ENCODE measurements around the gene HEXIM1. TPM values are rescaled to one million over a fixed set of nuclear protein-coding genes. Genes with fewer than 3 reads are reported as not detected.

Gene HEXIM1
- total and polyA plus RNA-seq, 2 experiments from 2014 or later = 17.9 to 34.8 TPM

GRCh38 chr17:45150911-45151809, 2.9 kb downstream of the HEXIM1 start:
- DNase-seq (ENCODE audit: low read depth in 1 of 2, low spot score in 1 of 2) = no peak
- peaks cover 13% of the 10 kb centered on the region for H3K4me1 ChIP-seq (ENCODE audit: low read depth)
- peak overlapping the region; percentile 88 for H3K27ac ChIP-seq
- H3K9me3 ChIP-seq (ENCODE audit: low read depth) = no peaks in the 10 kb centered on the region
- H3K27me3 ChIP-seq = no peaks in the 10 kb centered on the region
- peak overlapping the region; percentile 66 for H3K4me3 ChIP-seq
- H3K36me3 ChIP-seq = no peaks in the 10 kb centered on the region
- TF ChIP-seq CTCF (IDR thresholded peaks at IDR 0.05; ENCODE audit: low read depth, low read length) = no peak

GRCh38 chr17:45155029-45155428, 6.8 kb downstream of the HEXIM1 start:
- Histone ChIP-seq H3K27me3 (no peaks in the 10 kb centered on the region), H3K4me1 (ENCODE audit: low read depth) (peaks cover 27% of the 10 kb centered on the region), H3K4me3 (no peak overlapping the region), H3K9me3 (ENCODE audit: low read depth) (no peaks in the 10 kb centered on the region), H3K36me3 (no peaks in the 10 kb centered on the region), H3K27ac (peak overlapping the region; percentile 81)
- no peak for TF ChIP-seq CTCF (IDR thresholded peaks at IDR 0.05; ENCODE audit: low read depth, low read length)
- no peak for DNase-seq (ENCODE audit: low read depth in 1 of 2, low spot score in 1 of 2)

- peaks cover 29% of the 10 kb centered on the region for H3K4me1 ChIP-seq (ENCODE audit: low read depth)
Measured at GRCh38 chr17:45155483-45155882, 7.2 kb downstream of the HEXIM1 start.

GRCh38 chr17:45156242-45156641, 8.0 kb downstream of the HEXIM1 start:
- H3K9me3 ChIP-seq (ENCODE audit: low read depth) = no peaks in the 10 kb centered on the region
- H3K4me1 ChIP-seq (ENCODE audit: low read depth) = peaks cover 29% of the 10 kb centered on the region
- H3K27ac ChIP-seq = peak overlapping the region; percentile 81
- H3K27me3 ChIP-seq = no peaks in the 10 kb centered on the region
- TF ChIP-seq CTCF (IDR thresholded peaks at IDR 0.05; ENCODE audit: low read depth, low read length) = no peak
- no peak for DNase-seq (ENCODE audit: low read depth in 1 of 2, low spot score in 1 of 2)
- H3K4me3 ChIP-seq = no peak overlapping the region
- no peaks in the 10 kb centered on the region for H3K36me3 ChIP-seq

More at GRCh38 chr17:45155483-45155882, 7.2 kb downstream of the HEXIM1 start:
- no peak for DNase-seq (ENCODE audit: low read depth in 1 of 2, low spot score in 1 of 2)
- no peak for TF ChIP-seq CTCF (IDR thresholded peaks at IDR 0.05; ENCODE audit: low read depth, low read length)
- Histone ChIP-seq H3K36me3 (no peaks in the 10 kb centered on the region), H3K27me3 (no peaks in the 10 kb centered on the region), H3K4me3 (no peak overlapping the region), H3K27ac (peak overlapping the region; percentile 81), H3K9me3 (ENCODE audit: low read depth) (no peaks in the 10 kb centered on the region)

- Histone ChIP-seq H3K4me1 (ENCODE audit: low read depth) (peaks cover 17% of the 10 kb centered on the region), H3K9me3 (ENCODE audit: low read depth) (no peaks in the 10 kb centered on the region), H3K4me3 (peak overlapping the region; percentile 77), H3K27ac (peak overlapping the region; percentile 100), H3K27me3 (no peaks in the 10 kb centered on the region), H3K36me3 (no peaks in the 10 kb centered on the region)
- TF ChIP-seq CTCF (IDR thresholded peaks at IDR 0.05; ENCODE audit: low read depth, low read length) = no peak
- peak; percentile 79 to 93 for DNase-seq (ENCODE audit: low read depth in 1 of 2, low spot score in 1 of 2)
Measured at GRCh38 chr17:45160447-45161287, 12.4 kb downstream of the HEXIM1 start.

Data from cardiac muscle cell (in vitro differentiated cells and primary cell).